KBM-7 (cell line): ENCODE results near the gene RPL7A.
"Not testable (repeated sequence)": the region's sequence is repeated elsewhere in the genome, so short reads cannot be mapped to it uniquely, and the experiment has no call there.

Experiments used
- DNase-seq: peaks from one replicate; pipeline ENCODE4 v3.0.0-alpha.2; 2015
- in situ Hi-C: fragments of 300-500 bp; cut with MboI; formaldehyde crosslinking; loops from 2 replicates; pipeline ENCODE4 v1.14.3; 2020; ENCODE audit warnings: low sequenced_read_pairs, low pct_unique_long_range_greater_than_20kb, mixed read lengths

RPL7A gene

DNA sequence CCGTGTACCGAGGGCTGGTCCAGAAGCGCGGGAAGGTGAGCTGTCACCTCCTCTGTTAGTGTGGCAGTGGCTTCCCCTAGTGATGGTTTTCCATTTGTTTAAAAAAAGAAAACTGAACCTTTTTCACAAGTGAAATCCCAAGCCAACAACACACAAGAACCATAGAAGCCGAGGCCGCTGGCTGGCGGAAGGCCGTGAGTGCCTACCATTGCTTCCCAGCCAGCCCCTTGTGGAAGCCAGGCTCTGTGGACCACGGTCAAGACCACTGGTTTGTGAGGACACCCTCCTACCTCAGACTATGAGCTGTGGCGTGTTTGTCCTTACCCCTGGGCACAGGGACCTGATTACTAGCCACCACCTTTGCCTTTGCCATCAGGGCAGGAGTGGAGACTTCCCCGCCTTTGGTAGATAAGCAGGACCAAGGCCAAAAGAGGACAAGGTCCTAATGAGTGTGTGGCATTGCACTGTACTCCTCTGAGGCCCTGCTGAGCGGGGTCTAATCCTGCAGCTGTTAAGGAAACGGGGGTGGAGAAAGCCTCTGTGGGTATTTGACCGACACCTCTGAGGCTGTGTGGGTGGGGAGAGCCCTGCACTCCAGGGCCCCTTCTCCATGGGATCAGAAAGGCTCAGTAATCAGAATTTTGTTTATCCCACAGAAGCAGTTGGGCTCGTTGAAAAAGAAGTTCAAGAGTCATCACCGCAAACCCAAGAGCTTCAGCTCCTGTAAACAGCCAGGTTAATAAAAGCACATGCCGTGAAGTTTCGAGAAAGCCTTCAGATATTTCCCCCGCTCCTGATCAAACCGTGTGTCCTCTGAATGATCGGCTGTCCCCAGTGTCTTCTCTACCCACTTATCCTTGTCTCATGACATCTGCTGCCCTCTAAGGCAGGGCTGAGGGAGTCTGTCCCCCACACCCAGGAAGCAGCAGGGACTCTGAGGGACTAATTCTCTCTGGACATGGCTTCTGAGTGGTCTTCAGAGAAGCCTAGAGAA lies 12.7 kb downstream of the RPL7A start:
- no peak for DNase-seq
- in situ Hi-C loops = no loop called here

GRCh38 chr9:133361507-133362092 lies 13.6 kb downstream of the RPL7A start:
- in situ Hi-C loops = no loop called here
- DNase-seq = no peak

DNA sequence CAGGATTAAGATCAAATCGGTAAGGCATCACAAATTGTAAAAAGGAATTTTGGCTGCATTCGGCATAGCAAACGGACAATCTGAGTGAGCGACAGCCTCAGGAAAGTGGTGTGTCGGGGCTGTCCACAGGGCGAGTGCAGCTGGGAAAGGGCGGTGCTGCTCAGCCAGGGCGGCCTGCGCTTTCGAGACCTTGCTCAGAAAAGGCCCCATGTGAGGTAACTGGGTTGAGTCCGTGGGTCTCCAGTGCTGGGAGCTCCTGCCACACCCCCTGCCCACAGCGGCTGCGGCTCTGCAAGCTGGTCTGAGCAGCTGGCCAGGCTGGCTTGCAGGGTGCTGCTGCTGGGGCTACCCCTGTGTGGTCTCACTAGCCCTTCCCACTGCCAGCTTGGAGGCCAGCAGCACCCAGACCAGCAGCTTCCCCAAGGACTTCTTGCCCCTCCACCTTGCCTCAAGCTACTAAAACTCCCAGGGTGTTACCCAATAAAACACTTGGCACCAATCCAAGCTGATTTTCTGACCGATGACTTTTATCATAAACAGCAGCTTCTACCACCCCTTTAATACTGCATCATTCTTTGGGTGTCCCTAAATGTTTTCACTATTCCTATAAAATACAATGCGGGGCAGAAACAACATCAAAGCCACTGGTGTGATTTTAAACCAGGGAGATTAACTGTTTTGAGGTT lies 14.5 kb downstream of the RPL7A start:
- in situ Hi-C loops = no loop called here
- no peak for DNase-seq

GRCh38 chr9:133366435-133366834 lies 18.4 kb downstream of the RPL7A start:
- no peak for DNase-seq
- in situ Hi-C loops = no loop called here

GRCh38 chr9:133367221-133367620 lies 19.2 kb downstream of the RPL7A start:
- in situ Hi-C loops = no loop called here
- no peak for DNase-seq

DNA sequence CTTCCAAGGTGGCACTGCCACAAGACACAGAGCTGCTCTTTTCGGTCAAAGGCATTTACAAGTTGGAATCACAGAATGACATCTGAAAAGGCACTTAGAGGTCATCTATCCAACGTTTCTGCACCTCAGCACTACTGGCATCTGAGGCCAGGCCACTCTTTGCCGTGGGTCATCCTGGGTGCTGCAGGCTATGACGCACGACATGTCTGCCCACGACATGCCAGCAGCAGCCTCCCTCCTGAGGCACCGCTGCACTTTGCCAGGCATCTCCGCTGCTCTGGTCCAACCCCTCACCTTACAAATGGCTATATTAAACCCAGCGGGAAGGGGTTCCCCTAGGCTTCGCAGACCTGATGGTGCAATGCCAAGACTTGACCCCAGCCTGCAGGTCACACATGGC lies 19.8 kb downstream of the RPL7A start:
- in situ Hi-C loops = no loop called here
- no peak for DNase-seq

DNA sequence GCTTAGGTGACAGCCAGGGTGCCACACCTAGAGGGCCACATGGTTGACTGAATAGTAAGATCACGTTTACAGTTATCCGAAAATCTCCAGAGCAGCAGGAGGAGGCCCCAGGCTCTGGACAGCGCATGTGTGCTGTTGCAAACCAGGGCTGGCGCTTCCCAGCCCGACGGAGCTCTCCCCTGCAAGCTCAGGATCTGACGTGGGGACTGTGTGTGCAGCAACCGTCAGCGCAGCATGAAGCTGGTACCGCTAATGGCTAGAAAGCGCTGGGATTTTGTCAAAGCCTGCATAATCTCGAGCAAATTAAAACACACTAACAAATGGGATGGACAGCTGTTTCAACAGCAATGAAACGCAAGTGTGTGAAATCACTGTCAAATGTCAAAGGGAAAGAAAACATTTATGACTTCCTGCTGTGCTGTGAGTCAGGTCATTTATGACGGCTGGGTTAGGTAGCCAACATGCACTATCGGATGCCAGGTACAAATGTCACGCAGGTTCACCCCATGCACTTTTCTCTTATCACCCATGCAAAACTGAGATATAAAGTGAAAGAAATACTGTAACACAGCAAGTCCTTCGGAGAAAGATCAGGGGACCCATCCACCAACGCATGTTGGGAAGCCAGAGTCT lies 20.3 kb downstream of the RPL7A start:
- no peak for DNase-seq

GRCh38 chr9:133369422-133369821 lies 21.4 kb downstream of the RPL7A start:
- in situ Hi-C loops = no loop called here
- no peak for DNase-seq

More for the DNA sequence above, 20.3 kb downstream of the RPL7A start:
- in situ Hi-C loops = no loop called here

- no peak for DNase-seq
- in situ Hi-C loops = no loop called here
These were observed 21.9 kb downstream of the RPL7A start for GRCh38 chr9:133369933-133370332.

GRCh38 chr9:133370685-133371084 lies 22.7 kb downstream of the RPL7A start:
- DNase-seq = no peak
- in situ Hi-C loops = no loop called here

- in situ Hi-C loops = no loop called here
- DNase-seq = no peak
These were observed 23.3 kb downstream of the RPL7A start for GRCh38 chr9:133371261-133371711.

GRCh38 chr9:133372144-133372543 lies 24.1 kb downstream of the RPL7A start:
- DNase-seq = no peak
- in situ Hi-C loops = no loop called here

DNA sequence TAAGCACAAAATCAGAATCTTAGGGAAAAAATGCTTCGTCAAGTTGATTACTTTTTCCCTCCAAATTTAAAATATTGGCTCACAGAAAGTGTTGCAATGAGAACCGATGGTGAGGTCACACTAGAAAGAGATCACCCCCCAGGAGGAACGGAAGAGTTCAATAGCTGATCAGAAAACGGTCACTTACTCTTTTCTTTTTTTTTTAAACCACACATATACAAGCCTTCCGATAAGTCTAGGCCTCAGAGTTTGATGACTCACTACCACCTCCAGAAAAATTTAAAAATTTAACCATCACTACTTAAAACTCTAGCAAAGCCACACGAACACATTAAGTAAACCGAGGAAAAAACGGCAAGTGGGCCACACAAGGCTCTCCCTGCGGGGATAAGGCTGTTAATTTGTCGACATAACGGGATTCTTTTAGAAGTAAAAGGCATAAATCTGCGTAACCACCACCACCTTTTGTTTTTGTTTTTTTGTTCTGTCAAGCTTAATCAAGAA lies 26.6 kb downstream of the RPL7A start:
- DNase-seq = peak; percentile 56
- in situ Hi-C loops = no loop called here

DNA sequence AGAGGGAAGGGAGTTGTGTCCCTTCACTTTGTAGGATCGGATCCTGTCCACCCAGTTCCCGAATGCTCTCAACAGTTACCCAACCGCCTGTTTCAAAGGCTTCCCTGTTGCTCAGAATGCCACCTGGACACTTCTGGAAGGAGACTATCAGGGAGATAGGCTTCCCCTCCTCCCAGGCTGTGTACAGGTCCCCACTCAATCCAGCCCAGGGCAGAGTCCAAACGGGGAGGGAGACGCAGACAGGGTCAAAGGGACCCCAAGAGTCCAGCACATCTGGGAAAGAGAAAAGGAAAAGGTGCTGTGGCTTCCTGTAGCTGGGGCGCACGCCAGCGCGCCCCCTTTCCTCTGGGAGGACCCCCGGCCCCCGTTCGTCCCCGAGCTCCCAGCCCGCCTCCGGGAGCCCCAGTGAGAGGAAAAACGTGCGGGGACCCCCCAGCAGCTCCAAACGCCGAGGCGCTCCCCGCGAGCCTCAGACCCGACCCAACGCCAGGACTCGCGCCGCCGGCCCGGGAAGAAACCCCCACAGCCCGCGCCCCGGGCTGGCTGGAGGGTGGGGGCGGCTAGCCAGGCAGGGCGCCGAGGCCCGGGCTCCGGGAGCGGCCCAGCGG lies 27.2 kb downstream of the RPL7A start:
- peak; percentile 56 for DNase-seq
- in situ Hi-C loops = no loop called here

DNA sequence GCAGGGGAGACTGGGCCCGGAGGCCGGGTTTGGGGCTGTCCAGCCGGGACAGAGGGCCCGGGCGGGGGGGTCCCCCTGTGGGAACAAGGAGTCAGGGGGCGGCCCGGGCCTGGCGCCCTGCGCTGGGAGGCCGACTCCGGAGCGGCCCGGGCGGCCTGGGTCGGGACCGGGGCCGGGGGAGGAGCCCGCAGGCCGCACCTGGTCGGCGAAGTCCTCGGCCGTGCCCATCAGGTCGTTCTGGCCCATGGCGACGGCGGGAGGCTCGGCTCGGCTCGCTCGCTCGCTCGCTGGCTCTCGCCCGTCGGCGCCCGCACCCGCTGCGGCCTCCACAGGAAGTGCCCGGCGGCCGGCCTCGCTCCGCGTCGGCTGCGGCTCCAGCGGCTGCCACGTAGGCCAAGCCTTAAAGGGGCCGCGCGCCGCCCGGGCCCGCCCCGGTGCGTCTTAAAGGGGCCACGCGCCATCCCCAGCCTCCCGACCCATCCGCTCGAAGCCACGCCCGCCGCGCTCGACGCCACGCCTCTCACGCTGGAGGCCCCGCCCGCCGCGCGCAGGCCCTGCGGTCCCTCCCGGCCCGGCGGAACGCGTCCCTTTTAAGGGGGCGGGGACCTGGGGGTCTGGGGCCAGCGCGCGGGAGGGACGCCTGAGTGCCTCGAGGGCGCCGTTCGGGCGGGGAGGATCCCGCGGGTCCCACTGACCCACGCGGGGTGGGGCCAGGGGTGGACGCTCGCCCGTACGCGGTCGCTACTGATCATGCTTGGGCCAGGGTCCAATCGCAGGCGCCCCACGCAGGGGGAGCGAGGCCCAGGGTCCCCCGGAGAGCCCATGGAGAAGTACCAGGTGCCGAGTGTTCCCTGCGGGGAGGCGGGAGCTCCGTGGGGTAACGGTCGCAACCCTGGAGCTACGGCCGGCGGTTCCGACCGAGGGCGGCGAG lies 28.0 kb downstream of the RPL7A start, which contains the start of the genes STKLD1 and SURF4:
Gene STKLD1, plus strand, starts transcription at position 643 of the 931 bp plus-strand sequence. Its CDS starts 108 bp downstream, at position 751.
Gene SURF4, minus strand, starts transcription at position 337 of the 931 bp plus-strand sequence. Its CDS starts 91 bp downstream, at position 246.
- DNase-seq = peak; percentile 97
- in situ Hi-C loops = no loop called here

DNA sequence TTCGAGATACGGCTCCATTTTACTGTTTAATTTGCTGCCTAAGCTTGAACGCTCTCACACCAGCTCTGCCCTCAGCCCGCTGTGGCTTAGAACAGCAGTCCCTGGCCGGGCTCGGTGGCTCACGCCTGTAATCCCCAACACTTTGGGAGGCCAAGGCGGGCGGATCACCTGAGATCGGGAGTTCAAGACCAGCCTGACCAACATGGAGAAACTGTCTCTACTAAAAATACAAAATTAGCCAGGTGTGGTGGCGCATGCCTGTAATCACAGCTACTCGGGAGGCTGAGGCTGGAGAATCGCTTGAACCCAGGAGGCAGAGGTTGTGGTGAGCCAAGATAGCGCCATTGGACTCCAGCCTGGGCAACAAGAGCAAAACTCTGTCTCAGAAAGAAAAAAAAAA lies 29.3 kb downstream of the RPL7A start:
- DNase-seq, in situ Hi-C loops: not testable (repeated sequence)

DNA sequence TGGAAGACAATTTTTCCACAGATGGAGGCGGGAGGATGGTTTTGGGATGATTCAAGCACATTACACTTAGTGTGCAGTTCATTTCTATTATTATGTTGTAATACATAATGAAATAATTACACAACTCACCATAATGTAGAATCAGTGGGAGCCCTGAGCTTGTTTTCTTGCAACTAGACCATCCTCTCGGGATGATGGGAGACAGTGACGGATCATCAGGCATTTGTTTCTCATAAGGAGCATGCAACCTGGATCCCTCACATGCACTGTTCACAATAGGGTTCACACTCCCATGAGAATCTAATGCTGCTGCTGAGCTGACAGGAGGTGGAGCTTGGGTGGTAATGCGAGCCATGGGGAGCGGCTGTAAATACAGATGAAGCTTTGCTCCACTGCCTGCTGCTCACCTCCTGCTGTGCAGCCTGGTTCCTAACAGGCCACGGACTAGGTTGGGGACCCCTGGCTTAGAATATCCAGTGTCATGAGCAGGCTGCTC lies 29.8 kb downstream of the RPL7A start:
- in situ Hi-C loops = no loop called here

More for the DNA sequence above, 29.8 kb downstream of the RPL7A start:
- no peak for DNase-seq
